ENCODE results near the gene KATNAL1. TPM values are rescaled to one million over a fixed set of nuclear protein-coding genes. Genes with fewer than 3 reads are reported as not detected.
A peak's percentile ranks its signal among the peaks of the same experiment; 100 is the strongest.

KATNAL1 gene
- total and polyA plus RNA-seq, 2 of the 4 experiments (the other 2 are of a cell fraction) = 6.9 to 16.8 TPM

GRCh38 chr13:30332456-30333143, 25.2 kb upstream of the KATNAL1 start:
- no TSS peak for BruUV-seq (replicated peaks)
- Histone ChIP-seq H4K20me1 (ENCODE audit: insufficient read depth, low read length) (no peaks in the 10 kb centered on the region), H2AK9ac (replicated peaks; ENCODE audit: low read depth, low read length, poor library complexity) (peak overlapping the region; percentile 40), H3K23ac (ENCODE audit: low read depth, low read length) (no peak overlapping the region), H2BK5ac (ENCODE audit: low read depth, low read length, poor library complexity, severe bottlenecking) (no peak overlapping the region), H3K18ac (ENCODE audit: low read depth, low read length) (no peak overlapping the region), H3K27me3 (ENCODE audit: control insufficient read depth, insufficient read depth, low read length) (no peaks in the 10 kb centered on the region), H3K56ac (ENCODE audit: extremely low read depth, insufficient read depth, low read length) (no peak overlapping the region), H3K4me1 (ENCODE audit: control insufficient read depth, insufficient read depth, low read length) (peaks cover 2% of the 10 kb centered on the region; the same call in 1 of the 2 replicates), H3K27ac (ENCODE audit: insufficient read depth, low read length) (no peak overlapping the region), H3K14ac (replicated peaks; ENCODE audit: low read depth, low read length) (no peak overlapping the region), H3K9me1 (ENCODE audit: insufficient read depth, low read length) (no peaks in the 10 kb centered on the region; the same call in 1 of the 2 replicates), H2BK20ac (ENCODE audit: low read depth, low read length) (no peak overlapping the region), H2AFZ (replicated peaks; ENCODE audit: low read length, poor library complexity) (no peak overlapping the region), H2BK15ac (ENCODE audit: low read depth, low read length) (no peak overlapping the region), H4K5ac (ENCODE audit: low read depth, low read length) (no peak overlapping the region), H3K4ac (ENCODE audit: low read depth, low read length) (no peak overlapping the region), H3K36me3 (ENCODE audit: control insufficient read depth, insufficient read depth, low read length) (no peaks in the 10 kb centered on the region), H2BK120ac (ENCODE audit: low read depth, low read length) (no peak overlapping the region), H2AK5ac (ENCODE audit: low read depth, low read length) (no peak overlapping the region), H4K8ac (ENCODE audit: low read depth in 2 of 2, low read length in 2 of 2) (no peak overlapping the region), H3K9me3 (ENCODE audit: control insufficient read depth, insufficient read depth, low read length) (no peaks in the 10 kb centered on the region), H3K79me1 (ENCODE audit: low read depth in 1 of 2, low read length in 2 of 2) (no peaks in the 10 kb centered on the region), H3K4me2 (ENCODE audit: low read depth, low read length) (no peak overlapping the region), H3K9ac (ENCODE audit: low read depth, low read length) (no peak overlapping the region), H3K4me3 (ENCODE audit: insufficient read depth, low read depth, low read length) (no peak overlapping the region), H4K91ac (ENCODE audit: insufficient read depth, low read depth, low read length) (no peak overlapping the region)
- DNase-seq (no peak), ATAC-seq (ENCODE audit: low read depth) (no peak)
- intact Hi-C loops (cut with micrococcal nuclease) (no loop called here), dilution Hi-C loops (cut with HindIII; ENCODE audit: low sequenced_read_pairs, unreplicated experiment) (no loop called here), in situ Hi-C loops (cut with MboI; ENCODE audit: low sequenced_read_pairs) (no loop called here)
- TF ChIP-seq RCOR1 (IDR thresholded peaks at IDR 0.05; ENCODE audit: insufficient replicate concordance, low read length) (no peak), CTCF (conservative IDR thresholded peaks at IDR 0.05; ENCODE audit: low read depth, low read length) (no peak), BHLHE40 (IDR thresholded peaks at IDR 0.05; ENCODE audit: low read depth, low read length) (no peak), POLR2A (IDR thresholded peaks at IDR 0.05; ENCODE audit: low read depth, low read length) (no peak), MAFK (IDR thresholded peaks at IDR 0.05; ENCODE audit: low read depth, low read length) (no peak), RAD21 (IDR thresholded peaks at IDR 0.05; ENCODE audit: low read length) (no peak), NFE2L2 (IDR thresholded peaks at IDR 0.05; ENCODE audit: low read depth, low read length) (no peak), FOS (IDR thresholded peaks at IDR 0.05; ENCODE audit: low read depth, low read length) (no peak), MXI1 (IDR thresholded peaks at IDR 0.05; ENCODE audit: borderline replicate concordance, low read depth, low read length) (no peak), MAZ (IDR thresholded peaks at IDR 0.05; ENCODE audit: borderline replicate concordance, low read depth, low read length) (no peak), CHD1 (IDR thresholded peaks at IDR 0.05; ENCODE audit: low read depth, low read length) (no peak), USF2 (IDR thresholded peaks at IDR 0.05; ENCODE audit: low read depth, low read length) (no peak), SMC3 (IDR thresholded peaks at IDR 0.05; ENCODE audit: low read depth, low read length) (no peak), CEBPB (IDR thresholded peaks at IDR 0.05; ENCODE audit: low read depth, low read length) (no peak), RFX5 (IDR thresholded peaks at IDR 0.05; ENCODE audit: low read depth, low read length) (no peak)
- TF ChIP-seq, protein P1, sequence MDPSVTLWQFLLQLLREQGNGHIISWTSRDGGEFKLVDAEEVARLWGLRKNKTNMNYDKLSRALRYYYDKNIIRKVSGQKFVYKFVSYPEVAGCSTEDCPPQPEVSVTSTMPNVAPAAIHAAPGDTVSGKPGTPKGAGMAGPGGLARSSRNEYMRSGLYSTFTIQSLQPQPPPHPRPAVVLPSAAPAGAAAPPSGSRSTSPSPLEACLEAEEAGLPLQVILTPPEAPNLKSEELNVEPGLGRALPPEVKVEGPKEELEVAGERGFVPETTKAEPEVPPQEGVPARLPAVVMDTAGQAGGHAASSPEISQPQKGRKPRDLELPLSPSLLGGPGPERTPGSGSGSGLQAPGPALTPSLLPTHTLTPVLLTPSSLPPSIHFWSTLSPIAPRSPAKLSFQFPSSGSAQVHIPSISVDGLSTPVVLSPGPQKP (IDR thresholded peaks at IDR 0.05; ENCODE audit: borderline replicate concordance, low read depth, low read length) = no peak
- POLR2A ChIA-PET (ENCODE audit: unreplicated experiment) = interaction anchor here (0.8 kb wide), 1 partner anchor 8 kb away, joined by 4 read pairs; no protein-coding TSS in a partner anchor
- WGBS, 2 experiments (ENCODE audit: extremely low coverage in 2 of 2, insufficient read length in 1 of 2) = no CpG with 5 or more reads among the region's 4 CpGs
- CTCF ChIA-PET = interaction anchor here (1.1 to 1.5 kb wide), 2 partner anchors 15 to 200 kb away, joined by 3 to 5 read pairs; no protein-coding TSS in a partner anchor

Data from IMR-90 (cell line).